ENCODE results near the gene HNF4A.

DNA sequence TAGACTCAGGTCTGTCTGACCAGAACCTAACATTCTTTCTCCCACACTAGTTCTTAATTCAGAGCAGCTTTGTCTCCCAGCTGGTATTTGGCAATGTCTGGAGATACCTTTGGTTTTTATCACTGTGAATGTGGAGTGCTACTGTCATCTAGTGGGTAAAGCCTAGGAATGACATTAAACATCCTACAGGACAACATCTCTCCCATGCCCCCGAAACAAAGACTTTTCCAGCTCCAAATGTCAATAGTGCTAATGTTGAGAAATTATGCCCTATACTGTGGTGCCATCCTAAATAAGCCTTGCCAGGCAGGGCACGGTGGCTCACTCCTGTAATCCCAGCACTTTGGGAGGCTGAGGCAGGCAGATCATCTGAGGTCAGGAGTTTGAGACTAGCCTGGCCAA, 116.0 kb downstream of the HNF4A start:
- TF ChIP-seq CTCF (IDR thresholded peaks at IDR 0.05) = no peak
- TF ChIP-seq, protein P1, sequence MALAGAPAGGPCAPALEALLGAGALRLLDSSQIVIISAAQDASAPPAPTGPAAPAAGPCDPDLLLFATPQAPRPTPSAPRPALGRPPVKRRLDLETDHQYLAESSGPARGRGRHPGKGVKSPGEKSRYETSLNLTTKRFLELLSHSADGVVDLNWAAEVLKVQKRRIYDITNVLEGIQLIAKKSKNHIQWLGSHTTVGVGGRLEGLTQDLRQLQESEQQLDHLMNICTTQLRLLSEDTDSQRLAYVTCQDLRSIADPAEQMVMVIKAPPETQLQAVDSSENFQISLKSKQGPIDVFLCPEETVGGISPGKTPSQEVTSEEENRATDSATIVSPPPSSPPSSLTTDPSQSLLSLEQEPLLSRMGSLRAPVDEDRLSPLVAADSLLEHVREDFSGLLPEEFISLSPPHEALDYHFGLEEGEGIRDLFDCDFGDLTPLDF (CRISPR knock-in tag; IDR thresholded peaks at IDR 0.05) = no peak
- TF ChIP-seq USF1 (CRISPR knock-in tag; IDR thresholded peaks at IDR 0.05) = no peak
- TF ChIP-seq, protein P2, sequence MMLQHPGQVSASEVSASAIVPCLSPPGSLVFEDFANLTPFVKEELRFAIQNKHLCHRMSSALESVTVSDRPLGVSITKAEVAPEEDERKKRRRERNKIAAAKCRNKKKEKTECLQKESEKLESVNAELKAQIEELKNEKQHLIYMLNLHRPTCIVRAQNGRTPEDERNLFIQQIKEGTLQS (CRISPR knock-in tag; conservative IDR thresholded peaks at IDR 0.05) = no peak
- TF ChIP-seq AR (CRISPR knock-in tag; IDR thresholded peaks at IDR 0.05) = no peak
- TF ChIP-seq, protein P3, sequence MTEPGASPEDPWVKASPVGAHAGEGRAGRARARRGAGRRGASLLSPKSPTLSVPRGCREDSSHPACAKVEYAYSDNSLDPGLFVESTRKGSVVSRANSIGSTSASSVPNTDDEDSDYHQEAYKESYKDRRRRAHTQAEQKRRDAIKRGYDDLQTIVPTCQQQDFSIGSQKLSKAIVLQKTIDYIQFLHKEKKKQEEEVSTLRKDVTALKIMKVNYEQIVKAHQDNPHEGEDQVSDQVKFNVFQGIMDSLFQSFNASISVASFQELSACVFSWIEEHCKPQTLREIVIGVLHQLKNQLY (CRISPR knock-in tag; IDR thresholded peaks at IDR 0.05) = no peak
- TF ChIP-seq ZNF232 (CRISPR knock-in tag; IDR thresholded peaks at IDR 0.05) = no peak
